ENCODE data around the gene ZNF593. TPM values are rescaled to one million over a fixed set of nuclear protein-coding genes. Genes with fewer than 3 reads are reported as not detected.

The ZNF593 gene
- 10 to 100 TPM; 22.0 to 47.7 TPM for total RNA-seq

- Histone ChIP-seq H3K9ac (ENCODE audit: low read depth in 2 of 2, low read length in 2 of 2) (peak within 1 kb of the TSS; percentile 85 to 97), H3K4me1 (peaks cover 6% of the 10 kb centered on the region), H3K4me3 (peak within 1 kb of the TSS; percentile 92), H3K36me3 (no peaks in the 10 kb centered on the region), H3K9me3 (no peaks in the 10 kb centered on the region), H3K27me3 (no peaks in the 10 kb centered on the region), H3K27ac (peak within 1 kb of the TSS; percentile 48)
- DNase-seq: peak; percentile 92
- TF ChIP-seq CTCF (IDR thresholded peaks at IDR 0.05): peak; percentile 88
- intact Hi-C loops (cut with DNase I): loop anchor here (5.0 to 10.0 kb wide), 2 partner anchors 62 to 155 kb away; partner anchors contain the start of gene CEP85
These were observed at the start of gene ZNF593 for GRCh38 chr1:26169669-26170471. Gene ZNF593 (plus strand): TSS chr1:26169908. CDS start chr1:26169984, 76 bp downstream.

- intact Hi-C loops (cut with DNase I): no loop called here
- no peak for TF ChIP-seq CTCF (IDR thresholded peaks at IDR 0.05)
- Histone ChIP-seq H3K9ac (ENCODE audit: low read depth in 2 of 2, low read length in 2 of 2) (peak overlapping the region in 1 of 2 donors; percentile 57), H3K36me3 (no peaks in the 10 kb centered on the region), H3K4me1 (no peaks in the 10 kb centered on the region), H3K27me3 (no peaks in the 10 kb centered on the region), H3K27ac (peak overlapping the region; percentile 24), H3K4me3 (no peak overlapping the region), H3K9me3 (no peaks in the 10 kb centered on the region)
- no peak for DNase-seq
These were observed 47.6 kb upstream of the ZNF593 start for GRCh38 chr1:26121854-26122773.

DNA sequence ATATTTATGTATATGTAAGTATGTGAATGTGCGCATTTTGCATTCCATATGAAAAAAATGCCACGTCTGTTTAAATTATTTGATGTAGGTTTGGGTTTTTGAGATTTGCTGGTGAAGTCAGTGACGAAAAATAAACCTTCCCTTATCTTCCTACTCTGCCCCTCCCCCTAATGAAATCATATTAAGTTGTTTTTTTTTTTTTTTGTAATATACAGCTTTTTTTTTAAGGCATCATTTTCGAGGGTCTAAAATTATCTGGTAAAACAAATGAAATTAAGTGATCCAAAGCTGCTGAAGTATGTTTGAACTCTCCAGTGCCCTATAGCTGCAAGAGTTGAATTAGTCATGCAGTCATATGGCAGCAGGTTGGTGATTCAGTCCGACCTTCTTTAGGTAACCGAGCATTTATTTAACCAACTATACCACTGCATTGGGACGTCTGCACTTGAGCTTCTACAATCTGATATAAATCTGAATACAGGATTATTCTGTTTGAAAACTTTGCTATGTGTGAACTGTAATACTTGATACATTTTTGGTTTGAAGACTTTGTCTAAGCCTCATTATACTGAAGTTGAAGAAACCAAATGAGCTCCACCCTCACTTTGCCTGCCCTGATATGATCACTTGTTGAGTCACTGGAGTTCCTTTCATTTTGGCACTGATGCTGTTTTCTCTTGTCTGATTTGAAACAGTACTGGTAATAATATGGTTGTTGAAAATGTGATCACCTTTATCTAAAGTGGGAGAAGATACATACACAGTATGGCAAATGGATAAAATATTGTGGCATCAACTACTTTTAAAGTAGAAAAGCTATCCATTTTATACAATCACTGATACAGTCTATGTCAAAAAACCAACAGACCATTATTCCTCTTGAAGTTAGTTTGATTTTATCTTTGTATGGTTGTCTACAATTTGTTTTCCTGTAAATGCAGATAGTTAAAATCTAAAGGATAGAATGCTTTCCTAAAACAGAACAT is 46.4 kb upstream of the ZNF593 start:
- H3K4me1 ChIP-seq: no peaks in the 10 kb centered on the region
- no peak overlapping the region for H3K4me3 ChIP-seq
- intact Hi-C loops (cut with DNase I): no loop called here

DNA sequence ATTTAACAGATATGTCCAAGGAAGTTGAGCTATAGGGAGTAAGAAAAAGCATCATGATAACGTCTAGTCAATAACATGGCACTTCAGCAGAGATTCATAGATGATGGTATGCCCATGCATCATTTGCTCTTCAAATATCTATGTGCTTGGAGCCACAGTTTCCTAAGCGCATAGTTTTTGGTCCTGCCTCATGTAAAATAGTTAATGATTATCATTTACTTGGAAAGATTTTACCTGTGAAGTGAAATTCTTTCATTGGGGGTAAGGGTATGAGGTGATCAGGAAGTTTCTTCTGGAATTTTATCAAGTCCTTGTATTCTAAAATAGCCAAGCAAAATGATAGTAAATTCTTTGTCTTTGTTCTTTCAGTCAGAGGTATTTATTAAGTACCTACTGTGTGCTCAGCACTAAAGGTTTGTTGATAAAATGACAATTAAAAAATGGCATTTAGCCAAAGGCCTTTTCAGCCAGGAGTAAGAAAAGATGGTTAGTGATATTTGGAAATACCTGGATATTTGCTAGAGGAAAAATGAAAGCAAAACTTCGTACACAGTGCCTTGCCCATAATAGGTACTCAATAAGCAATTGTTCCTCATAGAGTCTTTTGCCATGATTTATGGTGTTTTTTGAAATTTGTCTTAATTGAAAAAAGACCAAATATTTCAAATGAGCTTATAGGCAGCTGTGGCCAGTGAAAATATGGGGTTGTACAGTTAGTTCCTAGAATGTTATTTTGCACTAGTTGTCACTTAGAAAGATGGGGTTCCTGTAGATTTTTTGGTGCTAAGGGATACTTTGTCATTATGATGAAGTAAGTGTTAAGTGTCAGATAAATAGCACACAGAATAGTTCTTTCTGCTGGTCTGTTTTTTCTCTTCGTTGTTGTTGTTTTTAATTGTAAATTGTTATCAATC is 45.0 kb upstream of the ZNF593 start:
- Histone ChIP-seq H3K27me3 (no peaks in the 10 kb centered on the region), H3K4me1 (no peaks in the 10 kb centered on the region), H3K9ac (ENCODE audit: low read depth in 2 of 2, low read length in 2 of 2) (no peak overlapping the region), H3K4me3 (no peak overlapping the region), H3K9me3 (no peaks in the 10 kb centered on the region), H3K27ac (peak overlapping the region; percentile 97), H3K36me3 (no peaks in the 10 kb centered on the region)
- DNase-seq: no peak
- intact Hi-C loops (cut with DNase I): no loop called here
- TF ChIP-seq CTCF (IDR thresholded peaks at IDR 0.05): no peak

More for the DNA sequence above, 46.4 kb upstream of the ZNF593 start:
- Histone ChIP-seq H3K9ac (ENCODE audit: low read depth in 2 of 2, low read length in 2 of 2) (no peak overlapping the region), H3K9me3 (no peaks in the 10 kb centered on the region), H3K27ac (peak overlapping the region; percentile 10), H3K27me3 (no peaks in the 10 kb centered on the region), H3K36me3 (no peaks in the 10 kb centered on the region)
- DNase-seq: no peak
- no peak for TF ChIP-seq CTCF (IDR thresholded peaks at IDR 0.05)

Data from colonic mucosa (tissue), 4 donors.